Astrocyte (in vitro differentiated cells and primary cell): ENCODE data around the gene CABLES2. TPM values are rescaled to one million over a fixed set of nuclear protein-coding genes. Genes with fewer than 3 reads are reported as not detected.

Source experiments
- DNase-seq: peaks from one replicate; pipeline ENCODE4 v3.0.0-alpha.2; 2010; ENCODE audit warnings: low read depth
- FAIRE-seq: peaks from 2 replicates; lab custom pipeline; 2011; peaks lifted over from hg19 to GRCh38; lab: Jason Lieb, UNC
- H2AFZ ChIP-seq: 2 replicates; pipeline ENCODE4 v1.6.0; 2012; ENCODE audit warnings: low read depth, low read length, inconsistent platforms
- H3K27ac ChIP-seq: 2 replicates; pipeline ENCODE4 v1.5.1; 2011; ENCODE audit warnings: low read depth, low read length, inconsistent platforms
- H3K27me3 ChIP-seq: 2 replicates; pipeline ENCODE4 v1.6.0; 2011; ENCODE audit warnings: low read length, inconsistent platforms; ENCODE audit not compliant: insufficient read depth
- H3K36me3 ChIP-seq: 2 replicates; pipeline ENCODE4 v1.5.1; 2011; ENCODE audit warnings: low read length, inconsistent platforms; ENCODE audit not compliant: insufficient read depth
- H3K4me1 ChIP-seq: 2 replicates; pipeline ENCODE4 v1.5.1; 2011; ENCODE audit warnings: low read length, inconsistent platforms; ENCODE audit not compliant: insufficient read depth
- H3K4me2 ChIP-seq: 2 replicates; pipeline ENCODE4 v1.6.0; 2012; ENCODE audit warnings: low read length, inconsistent platforms
- H3K4me3 ChIP-seq: 2 replicates; pipeline ENCODE4 v1.5.1; 2011; ENCODE audit warnings: low read depth, mild to moderate bottlenecking, low read length, inconsistent platforms; ENCODE audit not compliant: insufficient read depth
- H3K79me2 ChIP-seq: 2 replicates; pipeline ENCODE4 v1.6.0; 2012; ENCODE audit warnings: mild to moderate bottlenecking, low read length, inconsistent platforms; ENCODE audit not compliant: insufficient read depth
- H3K9ac ChIP-seq: 2 replicates; pipeline ENCODE4 v1.6.0; 2012; ENCODE audit warnings: mild to moderate bottlenecking, low read length, inconsistent platforms
- H3K9me3 ChIP-seq: 2 replicates; pipeline ENCODE4 v1.5.1; 2012; ENCODE audit warnings: low read depth, mild to moderate bottlenecking, low read length, inconsistent platforms; ENCODE audit not compliant: insufficient read depth
- H4K20me1 ChIP-seq: 2 replicates; pipeline ENCODE4 v1.6.0; 2012; ENCODE audit warnings: low read length, inconsistent platforms; ENCODE audit not compliant: insufficient read depth
- H3K27ac Mint-ChIP-seq: one replicate; pipeline ENCODE4 v1.8.0; 2021; ENCODE audit warnings: mild to moderate bottlenecking, mixed read lengths; ENCODE audit not compliant: unreplicated experiment
- H3K27me3 Mint-ChIP-seq: one replicate; pipeline ENCODE4 v1.8.0; 2021; ENCODE audit warnings: low read depth, mixed read lengths; ENCODE audit not compliant: unreplicated experiment
- H3K36me3 Mint-ChIP-seq: one replicate; pipeline ENCODE4 v1.8.0; 2021; ENCODE audit warnings: low read depth, mixed read lengths; ENCODE audit not compliant: unreplicated experiment
- H3K4me1 Mint-ChIP-seq: one replicate; pipeline ENCODE4 v1.8.0; 2021; ENCODE audit warnings: low read depth, mixed read lengths; ENCODE audit not compliant: unreplicated experiment
- H3K4me3 Mint-ChIP-seq: one replicate; pipeline ENCODE4 v1.8.0; 2021; ENCODE audit warnings: mild to moderate bottlenecking, moderate library complexity, mixed read lengths; ENCODE audit not compliant: unreplicated experiment
- H3K9me3 Mint-ChIP-seq: one replicate; pipeline ENCODE4 v1.8.0; 2021; ENCODE audit warnings: mild to moderate bottlenecking, mixed read lengths; ENCODE audit not compliant: unreplicated experiment
- EZH2 ChIP-seq: IDR thresholded peaks from 2 replicates; pipeline ENCODE4 v1.6.1; 2012; ENCODE audit warnings: mild to moderate bottlenecking, low read length, inconsistent platforms; ENCODE audit not compliant: insufficient read depth
- total RNA-seq: library from RNA; stranded (reverse); gene quantifications from 2 replicates; pipeline ENCODE4 v1.2.1, GENCODE V29; 2021
- TF ChIP-seq, protein P1 (sequence below): IDR thresholded peaks from 2 replicates; pipeline ENCODE4 v1.5.1; 2011; ENCODE audit warnings: low read depth, mild to moderate bottlenecking, inconsistent platforms, low read length, moderate library complexity; ENCODE audit not compliant: insufficient read depth

CABLES2 gene
- total RNA-seq, 1 donor from 2014 or later = 4.4 TPM

DNA sequence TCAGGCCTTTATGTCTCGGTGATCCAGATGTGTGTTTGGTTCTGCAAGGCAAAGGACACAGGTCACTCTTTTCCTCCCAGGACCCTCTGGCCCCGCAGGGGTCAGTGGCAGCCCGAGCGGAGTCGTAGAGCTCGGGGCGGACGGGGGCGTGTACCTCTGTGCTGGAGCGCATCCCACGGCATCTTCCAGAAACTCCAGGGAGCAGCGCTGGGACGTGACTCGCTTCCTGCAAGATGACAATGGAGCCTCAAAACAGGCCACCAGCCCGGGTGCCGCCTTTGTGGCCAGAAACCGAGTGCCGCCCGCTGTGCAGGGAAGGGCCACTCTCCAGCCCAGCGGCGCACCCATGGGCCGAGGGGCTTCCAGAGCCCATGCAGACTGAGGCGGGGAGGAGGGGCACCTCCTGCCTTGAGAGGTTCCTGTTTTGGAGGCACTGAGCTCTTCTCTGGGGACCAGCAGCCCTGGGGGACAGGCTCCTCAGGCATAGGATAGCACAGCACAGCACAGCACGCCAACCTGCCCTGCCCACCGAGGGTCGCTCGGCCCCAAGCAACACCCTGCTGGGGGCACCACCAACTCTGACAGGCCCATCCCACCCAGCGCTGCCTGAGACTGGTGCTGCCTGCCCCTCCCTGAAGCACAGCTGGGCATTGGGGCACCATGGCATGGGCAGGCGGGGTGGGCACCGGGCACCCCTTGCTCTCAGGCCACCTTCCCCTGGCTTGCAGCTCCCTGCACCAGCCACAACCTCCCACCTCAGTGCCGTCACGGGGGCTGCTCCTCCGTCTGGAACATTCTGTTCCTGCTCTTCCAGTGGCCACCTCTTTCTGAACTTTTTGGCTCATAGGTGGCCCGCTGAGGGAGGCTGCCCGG, 10.5 kb downstream of the CABLES2 start:
- H3K27ac Mint-ChIP-seq = no peak overlapping the region
- no peak overlapping the region for H3K9ac ChIP-seq
- no peaks in the 10 kb centered on the region for H3K27me3 ChIP-seq
- FAIRE-seq = no peak
- H3K36me3 ChIP-seq = no peaks in the 10 kb centered on the region
- no peaks in the 10 kb centered on the region for H3K9me3 ChIP-seq
- H3K4me2 ChIP-seq = no peak overlapping the region
- H3K4me3 ChIP-seq = no peak overlapping the region
- no peaks in the 10 kb centered on the region for H3K79me2 ChIP-seq
- no peaks in the 10 kb centered on the region for H3K4me1 Mint-ChIP-seq
- no peaks in the 10 kb centered on the region for H3K4me1 ChIP-seq
- no peaks in the 10 kb centered on the region for H4K20me1 ChIP-seq
- TF ChIP-seq EZH2 = no peak
- TF ChIP-seq, protein P1, sequence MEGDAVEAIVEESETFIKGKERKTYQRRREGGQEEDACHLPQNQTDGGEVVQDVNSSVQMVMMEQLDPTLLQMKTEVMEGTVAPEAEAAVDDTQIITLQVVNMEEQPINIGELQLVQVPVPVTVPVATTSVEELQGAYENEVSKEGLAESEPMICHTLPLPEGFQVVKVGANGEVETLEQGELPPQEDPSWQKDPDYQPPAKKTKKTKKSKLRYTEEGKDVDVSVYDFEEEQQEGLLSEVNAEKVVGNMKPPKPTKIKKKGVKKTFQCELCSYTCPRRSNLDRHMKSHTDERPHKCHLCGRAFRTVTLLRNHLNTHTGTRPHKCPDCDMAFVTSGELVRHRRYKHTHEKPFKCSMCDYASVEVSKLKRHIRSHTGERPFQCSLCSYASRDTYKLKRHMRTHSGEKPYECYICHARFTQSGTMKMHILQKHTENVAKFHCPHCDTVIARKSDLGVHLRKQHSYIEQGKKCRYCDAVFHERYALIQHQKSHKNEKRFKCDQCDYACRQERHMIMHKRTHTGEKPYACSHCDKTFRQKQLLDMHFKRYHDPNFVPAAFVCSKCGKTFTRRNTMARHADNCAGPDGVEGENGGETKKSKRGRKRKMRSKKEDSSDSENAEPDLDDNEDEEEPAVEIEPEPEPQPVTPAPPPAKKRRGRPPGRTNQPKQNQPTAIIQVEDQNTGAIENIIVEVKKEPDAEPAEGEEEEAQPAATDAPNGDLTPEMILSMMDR = no peak
- no peak for DNase-seq
- H3K36me3 Mint-ChIP-seq = peaks cover 3% of the 10 kb centered on the region
- H3K4me3 Mint-ChIP-seq = no peak overlapping the region
- H3K27me3 Mint-ChIP-seq = no peaks in the 10 kb centered on the region
- H3K27ac ChIP-seq = no peak overlapping the region
- no peak overlapping the region for H2AFZ ChIP-seq
- no peaks in the 10 kb centered on the region for H3K9me3 Mint-ChIP-seq

DNA sequence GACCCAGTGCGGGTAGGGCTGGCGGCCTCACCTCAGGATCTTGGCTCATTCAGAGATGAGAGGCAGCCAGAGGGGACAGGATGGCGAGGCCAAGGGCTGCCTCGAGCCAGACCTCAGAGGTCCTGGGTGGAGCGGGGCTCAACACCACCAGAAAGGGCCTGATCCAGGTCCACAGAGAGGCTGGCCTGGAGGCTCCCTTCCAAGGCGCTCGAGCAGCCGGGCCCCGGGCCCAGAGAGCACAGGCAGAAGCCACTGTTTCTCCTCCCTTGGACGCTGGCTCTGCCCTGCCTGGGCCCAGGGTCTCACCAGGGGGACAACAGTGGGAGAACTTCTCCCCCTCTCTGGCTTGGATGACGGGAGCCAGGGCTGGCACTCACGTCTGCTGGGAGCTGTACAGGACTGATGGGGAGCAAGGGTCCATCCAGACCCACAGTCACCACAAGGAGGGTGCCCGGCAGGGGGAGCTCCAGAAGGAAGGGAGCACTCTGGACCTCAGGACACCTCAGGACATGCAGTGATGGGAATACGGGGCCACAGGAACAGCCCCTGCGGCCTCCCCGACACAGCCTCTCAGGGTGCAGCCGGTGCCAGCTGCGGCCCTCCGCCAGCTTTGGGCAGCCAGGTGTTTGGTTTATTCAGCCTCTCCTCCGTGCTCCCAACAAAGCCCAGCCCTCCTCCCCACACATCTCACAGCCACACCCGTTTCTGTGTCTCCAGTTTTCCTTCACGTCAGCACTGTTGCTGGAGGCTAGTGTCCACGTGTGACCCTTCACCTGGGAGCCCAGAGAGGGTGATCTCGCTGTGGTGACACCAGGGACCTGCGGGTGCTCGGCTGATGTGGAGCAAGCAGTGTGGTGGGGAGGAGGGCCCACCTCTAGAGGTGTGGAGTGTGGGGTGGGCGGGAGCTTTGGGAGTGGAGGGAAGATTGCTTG, 11.5 kb downstream of the CABLES2 start:
- Histone ChIP-seq H3K79me2 (no peaks in the 10 kb centered on the region), H4K20me1 (peaks cover 6% of the 10 kb centered on the region), H3K4me2 (no peak overlapping the region), H3K9ac (no peak overlapping the region), H3K4me1 (no peaks in the 10 kb centered on the region), H3K27me3 (no peaks in the 10 kb centered on the region), H2AFZ (no peak overlapping the region), H3K36me3 (no peaks in the 10 kb centered on the region), H3K4me3 (no peak overlapping the region), H3K27ac (no peak overlapping the region), H3K9me3 (no peaks in the 10 kb centered on the region)
- TF ChIP-seq EZH2 = no peak
- TF ChIP-seq, protein P1 = no peak
- no peak for DNase-seq
- Mint-ChIP-seq H3K9me3 (no peaks in the 10 kb centered on the region), H3K27ac (no peak overlapping the region), H3K36me3 (peaks cover 3% of the 10 kb centered on the region), H3K27me3 (no peaks in the 10 kb centered on the region), H3K4me3 (no peak overlapping the region), H3K4me1 (no peaks in the 10 kb centered on the region)
- FAIRE-seq = no peak
